ENCODE measurements around the gene PERCC1. TPM values are rescaled to one million over a fixed set of nuclear protein-coding genes. Genes with fewer than 3 reads are reported as not detected.
"Not testable (repeated sequence)": the region's sequence is repeated elsewhere in the genome, so short reads cannot be mapped to it uniquely, and the experiment has no call there.

PERCC1 gene
- total RNA-seq, 1 donor from 2014 or later = not detected

DNA sequence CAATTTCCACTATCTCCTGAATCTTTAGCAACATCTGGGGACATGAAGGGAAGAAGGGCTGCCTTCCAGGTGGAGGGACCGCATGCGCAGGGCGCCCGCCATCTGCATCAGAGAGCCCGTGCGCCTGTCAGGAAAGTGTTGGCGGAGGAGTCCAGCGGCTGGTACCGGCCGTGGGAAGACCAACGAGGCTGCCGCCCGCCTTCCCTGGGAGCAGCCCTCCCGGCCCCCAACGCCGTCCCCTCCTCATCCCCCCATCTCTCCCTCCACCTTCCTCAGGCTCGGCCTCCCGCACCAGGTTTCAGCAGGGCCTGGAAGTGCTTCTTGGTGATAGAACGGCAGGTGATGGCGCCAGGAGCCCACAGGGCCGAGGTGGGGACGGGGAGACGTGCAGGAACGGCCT is 35.2 kb downstream of the PERCC1 start:
- intact Hi-C loops (cut with micrococcal nuclease) = no loop called here

DNA sequence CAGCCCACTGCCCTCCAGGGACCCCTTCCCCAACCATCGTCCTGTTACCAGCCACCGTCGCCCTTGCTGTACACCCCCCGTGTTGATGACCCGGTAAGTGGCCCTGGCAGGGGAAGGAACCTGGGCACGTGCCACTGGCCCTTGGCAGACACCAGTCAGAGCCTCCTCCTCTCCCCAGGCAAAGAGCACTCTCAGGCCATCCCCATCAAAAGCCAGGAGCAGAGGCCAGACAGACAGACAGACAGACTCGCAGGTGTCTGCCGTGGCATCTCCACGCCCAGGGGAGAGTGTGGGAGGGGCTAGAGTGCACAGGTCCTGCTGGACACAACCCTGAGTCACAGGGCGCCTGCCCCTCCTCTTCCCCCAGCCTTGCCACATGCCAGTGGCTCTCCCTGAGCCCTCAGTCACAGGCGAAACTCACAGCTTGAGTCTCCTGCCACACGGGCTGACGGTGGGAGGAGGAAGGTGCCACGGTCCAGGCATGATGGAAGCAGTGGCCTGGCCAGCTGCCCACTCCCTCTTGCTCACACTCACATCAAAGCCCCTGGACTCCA is 36.2 kb downstream of the PERCC1 start:
- intact Hi-C loops (cut with micrococcal nuclease) = no loop called here

GRCh38 chr16:1468426-1468810 is 37.5 kb downstream of the PERCC1 start:
- intact Hi-C loops (cut with micrococcal nuclease) = no loop called here

DNA sequence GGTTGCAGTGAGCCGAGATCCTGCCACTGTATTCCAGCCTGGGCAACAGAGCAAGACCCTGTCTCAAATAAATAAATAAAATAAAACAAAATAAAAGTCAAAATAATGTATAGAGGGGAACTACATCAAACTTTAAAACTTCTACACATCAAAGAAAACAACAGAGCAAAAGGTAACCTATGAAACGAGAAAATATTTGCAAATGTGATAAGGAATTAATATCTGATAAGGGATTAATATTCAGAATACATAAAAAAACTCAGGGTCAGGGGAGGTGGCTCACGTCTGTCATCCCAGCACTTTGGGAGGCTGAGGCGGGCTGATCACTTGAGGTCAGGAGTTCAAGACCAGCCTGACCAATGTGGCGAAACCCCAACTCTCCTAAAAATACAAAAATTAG is 38.3 kb downstream of the PERCC1 start:
- intact Hi-C loops (cut with micrococcal nuclease) = not testable (repeated sequence)

GRCh38 chr16:1469693-1470201 is 38.9 kb downstream of the PERCC1 start:
- intact Hi-C loops (cut with micrococcal nuclease) = no loop called here

DNA sequence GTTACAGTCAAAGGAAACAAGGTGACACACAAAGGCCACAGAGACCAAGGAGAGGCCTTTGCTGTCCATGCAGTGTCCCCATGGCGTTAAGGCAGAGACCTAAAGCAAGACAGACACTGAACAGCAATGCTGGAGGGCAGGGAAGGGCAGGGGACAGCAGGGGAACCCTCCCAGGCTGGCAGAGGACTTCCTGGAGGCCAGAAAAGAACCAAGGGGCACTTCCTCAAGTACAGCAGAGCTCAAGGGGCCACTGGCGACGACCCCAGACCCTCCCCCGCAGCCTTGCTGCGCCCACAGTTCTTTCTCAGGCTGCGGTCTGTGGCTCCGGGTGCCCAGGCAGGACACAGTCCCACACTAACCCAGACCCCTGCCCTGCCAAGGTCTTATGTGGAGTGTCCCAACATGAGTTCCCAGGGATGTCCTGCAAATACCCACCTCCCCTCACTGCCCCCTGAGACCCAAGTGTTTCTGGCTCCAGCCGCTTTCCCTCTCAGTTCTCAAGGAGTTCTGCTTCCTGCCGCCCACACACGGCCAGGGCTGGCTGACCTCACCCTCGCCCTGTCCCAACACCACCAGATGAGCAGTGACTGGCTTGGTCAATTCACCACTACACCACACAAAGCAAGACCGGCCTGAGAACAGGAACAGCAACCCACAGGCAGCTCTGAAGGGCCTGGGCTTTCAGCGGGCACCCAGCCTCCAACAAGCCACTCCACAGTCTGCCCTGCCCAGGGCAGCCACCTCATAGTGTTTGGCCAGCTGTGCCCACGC is 39.8 kb downstream of the PERCC1 start:
- intact Hi-C loops (cut with micrococcal nuclease) = no loop called here

- intact Hi-C loops (cut with micrococcal nuclease) = no loop called here
These were observed 40.8 kb downstream of the PERCC1 start for GRCh38 chr16:1471569-1472194.

DNA sequence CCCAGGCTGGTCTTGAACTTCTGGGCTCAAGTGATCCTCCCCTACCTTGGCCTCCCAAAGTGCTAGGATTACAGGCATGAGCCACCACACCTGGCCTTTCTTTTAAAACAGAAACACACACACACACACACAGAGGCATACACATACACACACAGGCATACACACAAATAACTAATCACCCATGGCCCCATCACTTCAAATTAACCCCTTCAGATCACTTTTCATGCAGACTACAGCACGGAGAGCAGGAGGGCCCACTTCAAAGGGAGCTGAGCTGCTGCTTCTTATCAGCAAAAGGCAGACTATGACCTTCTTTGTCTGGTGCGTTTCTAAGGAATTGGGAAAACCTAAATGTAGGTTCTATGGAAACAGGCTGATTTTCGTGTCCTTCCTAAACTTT is 42.1 kb downstream of the PERCC1 start:
- intact Hi-C loops (cut with micrococcal nuclease) = no loop called here

GRCh38 chr16:1474082-1474795 is 43.4 kb downstream of the PERCC1 start:
- intact Hi-C loops (cut with micrococcal nuclease) = loop anchor here (2.0 kb wide), 3 partner anchors 69 to 299 kb away; partner anchors contain the start of genes CRAMP1, EME2, IFT140 and MRPS34

DNA sequence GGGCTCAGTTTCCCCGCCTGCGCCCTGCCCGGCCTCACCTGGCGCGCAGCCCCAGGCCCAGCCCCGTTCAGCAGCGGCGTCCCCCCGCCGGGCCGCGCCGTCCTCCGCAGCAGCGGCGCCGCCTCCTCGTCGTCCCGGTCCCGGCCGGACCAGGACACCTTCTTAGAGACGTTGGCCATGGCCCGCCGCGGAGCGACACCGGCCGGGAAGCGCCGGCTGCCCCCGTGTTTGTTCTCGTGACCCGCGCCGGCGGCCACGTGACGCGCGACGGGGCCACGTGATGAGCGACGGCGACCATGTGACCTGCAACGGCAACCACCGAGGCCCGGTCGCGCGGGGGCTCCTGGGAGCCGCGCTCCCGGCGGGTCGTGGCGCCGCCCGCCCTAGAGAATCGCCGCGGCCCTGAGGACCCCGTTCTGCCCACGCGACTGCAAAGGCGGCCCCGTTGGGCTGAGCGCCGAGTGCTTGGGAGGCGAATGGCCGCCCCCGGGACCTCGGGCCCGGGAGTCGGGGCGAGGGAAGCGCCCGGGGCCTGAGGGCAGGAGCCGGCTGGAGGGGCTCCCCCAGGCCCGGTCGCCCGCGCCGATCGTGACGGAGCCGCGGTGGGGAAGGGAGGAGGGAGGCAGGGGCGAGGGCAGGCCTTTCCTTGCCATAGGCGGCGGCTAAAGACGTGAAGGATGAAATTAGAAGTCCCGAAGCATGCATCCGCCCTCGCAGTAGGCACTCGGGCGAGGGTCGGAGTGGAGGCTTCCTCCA is 44.1 kb downstream of the PERCC1 start, which contains the start of gene CLCN7:
CLCN7 (minus strand) TSS at position 233 of the 756 bp plus-strand sequence; CDS start at position 179, 54 bp downstream.
- intact Hi-C loops (cut with micrococcal nuclease) = loop anchor here (1.0 to 5.0 kb wide), 6 partner anchors 18 to 298 kb away; partner anchors contain the start of genes CRAMP1, EME2, IFT140 and MRPS34

DNA sequence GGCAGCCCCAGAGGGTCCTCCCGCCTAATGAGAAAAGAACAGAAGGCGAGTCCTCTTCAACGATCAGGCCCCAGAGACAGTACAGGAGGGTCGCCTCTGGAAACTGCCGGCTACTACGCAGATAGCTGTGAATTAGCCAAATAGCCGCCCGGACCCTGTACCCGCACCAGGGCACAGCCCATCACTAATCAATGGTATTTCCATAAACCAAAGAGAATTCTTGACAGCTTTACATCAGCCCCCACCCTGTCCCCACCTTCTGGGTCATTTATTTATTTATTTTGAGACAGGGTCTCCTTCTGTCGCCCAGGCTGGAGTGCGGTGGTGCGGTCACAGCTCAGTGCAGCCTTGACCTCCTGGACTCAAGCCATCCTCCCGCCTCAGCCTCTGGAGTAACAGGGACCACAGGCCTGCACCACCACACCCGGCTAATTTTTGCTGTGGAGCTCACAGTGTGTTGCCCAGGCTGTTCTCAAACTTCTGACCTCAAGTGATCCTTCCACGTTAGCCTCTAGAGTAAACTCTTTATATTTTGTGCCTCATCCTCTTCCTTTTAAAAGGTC is 44.8 kb downstream of the PERCC1 start:
- intact Hi-C loops (cut with micrococcal nuclease) = loop anchor here (1.0 to 5.0 kb wide), 6 partner anchors 18 to 297 kb away; partner anchors contain the start of genes CRAMP1, EME2, IFT140 and MRPS34

DNA sequence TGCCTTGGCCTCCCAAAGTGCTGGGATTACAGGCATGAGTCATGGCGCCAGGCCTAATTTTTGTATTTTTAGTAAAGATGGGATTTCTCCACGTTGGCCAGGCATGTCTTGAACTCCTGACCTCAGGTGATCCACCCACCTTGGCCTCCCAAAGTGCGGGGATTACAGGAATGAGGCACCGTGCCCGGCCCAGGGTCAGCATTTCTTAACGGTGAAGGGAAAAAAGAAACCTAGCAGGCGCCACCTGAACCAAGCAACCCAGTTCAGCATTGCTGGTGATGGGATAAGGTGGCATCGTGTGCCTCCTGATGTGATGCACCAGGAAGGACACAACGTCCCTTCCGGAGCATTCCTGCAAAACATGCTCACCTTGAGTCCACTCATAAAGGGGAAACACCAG is 46.2 kb downstream of the PERCC1 start:
- intact Hi-C loops (cut with micrococcal nuclease) = loop anchor here (5.0 kb wide), 1 partner anchor 55 kb away; the partner anchor contains the start of gene TMEM204

DNA sequence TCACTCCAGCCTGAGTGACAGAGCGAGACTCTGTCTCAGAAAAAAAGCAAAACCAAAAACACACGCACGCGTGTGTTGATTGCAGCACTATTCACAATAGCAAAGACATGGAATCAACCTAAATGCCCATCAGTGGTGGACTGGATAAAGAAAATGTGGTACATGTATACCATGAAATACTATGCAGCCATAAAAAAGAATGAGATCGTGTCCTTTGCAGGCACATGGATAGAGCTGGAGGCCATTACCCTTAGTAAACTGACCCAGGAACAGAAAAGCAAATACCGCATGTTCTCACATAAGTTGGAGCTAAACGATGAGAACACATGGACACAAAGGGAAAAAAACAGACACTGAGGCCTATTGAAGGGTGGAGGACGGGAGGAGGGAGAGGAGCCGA is 48.1 kb downstream of the PERCC1 start:
- intact Hi-C loops (cut with micrococcal nuclease) = loop anchor here (5.0 kb wide), 1 partner anchor 53 kb away; the partner anchor contains the start of gene TMEM204

- intact Hi-C loops (cut with micrococcal nuclease) = no loop called here
These were observed 51.3 kb downstream of the PERCC1 start for GRCh38 chr16:1481906-1482835.

Other genes with a start within 250 kb of the PERCC1 start
- gene TPSG1, start 205.8 kb upstream of the PERCC1 start, total RNA-seq = not detected in 2 replicates
- not detected in 2 replicates for gene TPSB2, start 200.9 kb upstream of the PERCC1 start, total RNA-seq
- gene TPSAB1, start 190.4 kb upstream of the PERCC1 start, total RNA-seq = not detected in 2 replicates
- not detected in 2 replicates for gene TPSD1, start 175.0 kb upstream of the PERCC1 start, total RNA-seq
- gene UBE2I, start 121.4 kb upstream of the PERCC1 start, total RNA-seq = 217 and 224 TPM in 2 replicates
- 1.4 and 1.8 TPM in 2 replicates for gene BAIAP3, start 97.4 kb upstream of the PERCC1 start, total RNA-seq
- gene TSR3, start 79.2 kb upstream of the PERCC1 start, total RNA-seq = 53.7 and 60.0 TPM in 2 replicates
- 36.1 and 39.1 TPM in 2 replicates for gene GNPTG, start 79.1 kb upstream of the PERCC1 start, total RNA-seq
- gene UNKL, start 16.4 kb upstream of the PERCC1 start, total RNA-seq = 43.3 and 47.9 TPM in 2 replicates
- gene UQCC4, start 10.3 kb upstream of the PERCC1 start, total RNA-seq = 13.2 and 16.4 TPM in 2 replicates
- gene CCDC154, start 13.5 kb downstream of the PERCC1 start, total RNA-seq = 1.8 and 3.2 TPM in 2 replicates
- gene CLCN7, start 44.0 kb downstream of the PERCC1 start, total RNA-seq = 80.8 and 81.0 TPM in 2 replicates
- not detected in 2 replicates for gene PTX4, start 57.9 kb downstream of the PERCC1 start, total RNA-seq
- 55.7 and 56.6 TPM in 2 replicates for gene TELO2, start 62.3 kb downstream of the PERCC1 start, total RNA-seq
- gene TMEM204, start 102.6 kb downstream of the PERCC1 start, total RNA-seq = 49.2 and 49.9 TPM in 2 replicates
- gene IFT140, start 181.0 kb downstream of the PERCC1 start, total RNA-seq = 6.7 and 8.7 TPM in 2 replicates
- gene CRAMP1, start 181.3 kb downstream of the PERCC1 start, total RNA-seq = 36.9 and 37.8 TPM in 2 replicates
- gene JPT2, start 247.2 kb downstream of the PERCC1 start, total RNA-seq = 66.8 and 68.8 TPM in 2 replicates